ENCODE results near the gene GPR158.

GPR158 gene

GRCh38 chr10:25210265-25210664 lies 35.5 kb downstream of the GPR158 start:
- Histone ChIP-seq H3K27me3 (ENCODE audit: insufficient read depth, low read length, poor library complexity, severe bottlenecking) (no peaks in the 10 kb centered on the region), H3K79me2 (ENCODE audit: insufficient read depth, low read length) (no peaks in the 10 kb centered on the region), H3K9me2 (replicated peaks; ENCODE audit: low read depth, low read length) (no peaks in the 10 kb centered on the region; the same call in 1 of the 2 replicates), H3K9me3 (ENCODE audit: insufficient read depth, low read depth, low read length) (no peaks in the 10 kb centered on the region), H2AFZ (ENCODE audit: low read length) (no peak overlapping the region), H3F3A (ENCODE audit: low read depth) (no peaks in the 10 kb centered on the region), H3K36me3 (ENCODE audit: insufficient read depth, low read length) (no peaks in the 10 kb centered on the region), H3K4me3 (ENCODE audit: low read length, poor library complexity, severe bottlenecking) (no peak overlapping the region), H3K4me2 (ENCODE audit: low read depth, low read length, poor library complexity, severe bottlenecking) (no peak overlapping the region), H4K20me1 (ENCODE audit: insufficient read depth, low read length, poor library complexity, severe bottlenecking) (no peaks in the 10 kb centered on the region), H3K9ac (ENCODE audit: low read depth, low read length, poor library complexity, severe bottlenecking) (no peak overlapping the region), H3K4me1 (ENCODE audit: insufficient read depth, low read length, poor library complexity, severe bottlenecking) (no peaks in the 10 kb centered on the region)
- TF ChIP-seq CTCF (conservative IDR thresholded peaks at IDR 0.05; ENCODE audit: low read length) (no peak), EZH2phosphoT487 (IDR thresholded peaks at IDR 0.05; ENCODE audit: borderline replicate concordance) (no peak)

GRCh38 chr10:25220156-25220555 lies 45.4 kb downstream of the GPR158 start:
- no peaks in the 10 kb centered on the region for H3K9me3 ChIP-seq (ENCODE audit: insufficient read depth, low read depth, low read length)
- no peaks in the 10 kb centered on the region for H4K20me1 ChIP-seq (ENCODE audit: insufficient read depth, low read length, poor library complexity, severe bottlenecking)
- H3K4me3 ChIP-seq (ENCODE audit: low read length, poor library complexity, severe bottlenecking): no peak overlapping the region
- no peak overlapping the region for H3K9ac ChIP-seq (ENCODE audit: low read depth, low read length, poor library complexity, severe bottlenecking)
- H3K27me3 ChIP-seq (ENCODE audit: insufficient read depth, low read length, poor library complexity, severe bottlenecking): no peaks in the 10 kb centered on the region
- no peaks in the 10 kb centered on the region for H3K9me2 ChIP-seq (replicated peaks; ENCODE audit: low read depth, low read length)
- H2AFZ ChIP-seq (ENCODE audit: low read length): no peak overlapping the region
- H3K4me1 ChIP-seq (ENCODE audit: insufficient read depth, low read length, poor library complexity, severe bottlenecking): no peaks in the 10 kb centered on the region
- H3F3A ChIP-seq (ENCODE audit: low read depth): no peaks in the 10 kb centered on the region
- H3K79me2 ChIP-seq (ENCODE audit: insufficient read depth, low read length): no peaks in the 10 kb centered on the region
- TF ChIP-seq CTCF (conservative IDR thresholded peaks at IDR 0.05; ENCODE audit: low read length): no peak
- no peak for TF ChIP-seq EZH2phosphoT487 (IDR thresholded peaks at IDR 0.05; ENCODE audit: borderline replicate concordance)
- H3K4me2 ChIP-seq (ENCODE audit: low read depth, low read length, poor library complexity, severe bottlenecking): no peak overlapping the region
- no peaks in the 10 kb centered on the region for H3K36me3 ChIP-seq (ENCODE audit: insufficient read depth, low read length)

- H3K9ac ChIP-seq (ENCODE audit: low read depth, low read length, poor library complexity, severe bottlenecking): no peak overlapping the region
- no peak overlapping the region for H3K4me3 ChIP-seq (ENCODE audit: low read length, poor library complexity, severe bottlenecking)
- H3K4me1 ChIP-seq (ENCODE audit: insufficient read depth, low read length, poor library complexity, severe bottlenecking): no peaks in the 10 kb centered on the region
- no peaks in the 10 kb centered on the region for H4K20me1 ChIP-seq (ENCODE audit: insufficient read depth, low read length, poor library complexity, severe bottlenecking)
- no peak overlapping the region for H2AFZ ChIP-seq (ENCODE audit: low read length)
- H3K9me3 ChIP-seq (ENCODE audit: insufficient read depth, low read depth, low read length): no peaks in the 10 kb centered on the region
- H3F3A ChIP-seq (ENCODE audit: low read depth): no peaks in the 10 kb centered on the region
- no peaks in the 10 kb centered on the region for H3K27me3 ChIP-seq (ENCODE audit: insufficient read depth, low read length, poor library complexity, severe bottlenecking)
- H3K79me2 ChIP-seq (ENCODE audit: insufficient read depth, low read length): no peaks in the 10 kb centered on the region
- H3K9me2 ChIP-seq (replicated peaks; ENCODE audit: low read depth, low read length): no peaks in the 10 kb centered on the region
- TF ChIP-seq EZH2phosphoT487 (IDR thresholded peaks at IDR 0.05; ENCODE audit: borderline replicate concordance) (no peak), CTCF (conservative IDR thresholded peaks at IDR 0.05; ENCODE audit: low read length) (no peak)
- no peak overlapping the region for H3K4me2 ChIP-seq (ENCODE audit: low read depth, low read length, poor library complexity, severe bottlenecking)
- no peaks in the 10 kb centered on the region for H3K36me3 ChIP-seq (ENCODE audit: insufficient read depth, low read length)
Observed at GRCh38 chr10:25222085-25222660, 47.4 kb downstream of the GPR158 start.
